GM12864 (cell line): ENCODE results near the gene LOXHD1.

ENCODE experiments used
- DNase-seq: peaks from one replicate; pipeline ENCODE4 v3.0.0-alpha.2; 2011; ENCODE audit warnings: low read depth
- H3K4me3 ChIP-seq: 2 replicates; pipeline ENCODE4 v1.5.1; 2011; ENCODE audit warnings: mild to moderate bottlenecking, low read depth, low read length, control low read depth
- CTCF ChIP-seq: IDR thresholded peaks from 2 replicates; pipeline ENCODE4 v1.5.1; 2011; ENCODE audit warnings: low read depth, mild to moderate bottlenecking, moderate library complexity, low read length, control low read depth, inconsistent platforms; ENCODE audit errors: missing control alignments

Gene LOXHD1

GRCh38 chr18:46433121-46433826 lies 223.7 kb downstream of the LOXHD1 start:
- DNase-seq, result no peak
- no peak for TF ChIP-seq CTCF
- H3K4me3 ChIP-seq, result no peak overlapping the region

GRCh38 chr18:46431522-46432171 lies 225.4 kb downstream of the LOXHD1 start:
- no peak for TF ChIP-seq CTCF
- DNase-seq, result no peak
- no peak overlapping the region for H3K4me3 ChIP-seq

GRCh38 chr18:46429649-46430224 lies 227.3 kb downstream of the LOXHD1 start:
- no peak for TF ChIP-seq CTCF
- DNase-seq, result no peak
- no peak overlapping the region for H3K4me3 ChIP-seq

- DNase-seq, result no peak
- TF ChIP-seq CTCF, result no peak
- H3K4me3 ChIP-seq, result no peak overlapping the region
Measured at GRCh38 chr18:46429130-46429529, 227.9 kb downstream of the LOXHD1 start.

- no peak for DNase-seq
- H3K4me3 ChIP-seq, result no peak overlapping the region
- no peak for TF ChIP-seq CTCF
Measured at GRCh38 chr18:46428368-46428767, 228.7 kb downstream of the LOXHD1 start.

GRCh38 chr18:46427216-46427995 lies 229.6 kb downstream of the LOXHD1 start:
- TF ChIP-seq CTCF, result no peak
- no peak for DNase-seq
- no peak overlapping the region for H3K4me3 ChIP-seq
